ENCODE measurements around the gene OR10V1. TPM values are rescaled to one million over a fixed set of nuclear protein-coding genes. Genes with fewer than 3 reads are reported as not detected.

The OR10V1 gene
- total RNA-seq, 1 donor from 2014 or later = not detected

DNA sequence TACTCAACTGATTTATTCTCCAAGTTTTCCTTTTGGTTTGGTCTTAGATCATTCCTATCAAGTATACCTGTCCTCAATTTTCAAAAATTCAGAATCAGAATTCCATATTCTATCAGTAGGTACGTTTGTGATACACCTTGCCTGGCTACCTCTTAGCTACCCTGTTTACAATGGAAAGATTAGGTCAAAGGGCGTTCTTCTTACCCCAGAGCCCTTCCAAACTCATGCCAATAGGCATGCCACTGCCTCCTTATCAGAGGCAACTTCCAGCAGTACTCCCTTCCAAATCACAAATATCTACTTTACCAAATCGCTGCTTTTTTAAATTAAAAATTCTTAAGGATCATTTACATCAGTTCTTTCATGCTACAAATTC is 45.8 kb downstream of the OR10V1 start:
- Mint-ChIP-seq H3K4me1 (peaks cover 23% of the 10 kb centered on the region), H3K27ac (ENCODE audit: unreplicated experiment) (peak overlapping the region; percentile 43), H3K4me3 (peak overlapping the region; percentile 88), H3K36me3 (ENCODE audit: low read depth) (peaks cover 5% of the 10 kb centered on the region), H3K27me3 (ENCODE audit: low read depth) (no peaks in the 10 kb centered on the region), H3K9me3 (no peaks in the 10 kb centered on the region)
- TF ChIP-seq, protein P1, sequence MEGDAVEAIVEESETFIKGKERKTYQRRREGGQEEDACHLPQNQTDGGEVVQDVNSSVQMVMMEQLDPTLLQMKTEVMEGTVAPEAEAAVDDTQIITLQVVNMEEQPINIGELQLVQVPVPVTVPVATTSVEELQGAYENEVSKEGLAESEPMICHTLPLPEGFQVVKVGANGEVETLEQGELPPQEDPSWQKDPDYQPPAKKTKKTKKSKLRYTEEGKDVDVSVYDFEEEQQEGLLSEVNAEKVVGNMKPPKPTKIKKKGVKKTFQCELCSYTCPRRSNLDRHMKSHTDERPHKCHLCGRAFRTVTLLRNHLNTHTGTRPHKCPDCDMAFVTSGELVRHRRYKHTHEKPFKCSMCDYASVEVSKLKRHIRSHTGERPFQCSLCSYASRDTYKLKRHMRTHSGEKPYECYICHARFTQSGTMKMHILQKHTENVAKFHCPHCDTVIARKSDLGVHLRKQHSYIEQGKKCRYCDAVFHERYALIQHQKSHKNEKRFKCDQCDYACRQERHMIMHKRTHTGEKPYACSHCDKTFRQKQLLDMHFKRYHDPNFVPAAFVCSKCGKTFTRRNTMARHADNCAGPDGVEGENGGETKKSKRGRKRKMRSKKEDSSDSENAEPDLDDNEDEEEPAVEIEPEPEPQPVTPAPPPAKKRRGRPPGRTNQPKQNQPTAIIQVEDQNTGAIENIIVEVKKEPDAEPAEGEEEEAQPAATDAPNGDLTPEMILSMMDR (conservative IDR thresholded peaks at IDR 0.05) = no peak
- DNase-seq (ENCODE audit: low read depth, low spot score) = no peak

DNA sequence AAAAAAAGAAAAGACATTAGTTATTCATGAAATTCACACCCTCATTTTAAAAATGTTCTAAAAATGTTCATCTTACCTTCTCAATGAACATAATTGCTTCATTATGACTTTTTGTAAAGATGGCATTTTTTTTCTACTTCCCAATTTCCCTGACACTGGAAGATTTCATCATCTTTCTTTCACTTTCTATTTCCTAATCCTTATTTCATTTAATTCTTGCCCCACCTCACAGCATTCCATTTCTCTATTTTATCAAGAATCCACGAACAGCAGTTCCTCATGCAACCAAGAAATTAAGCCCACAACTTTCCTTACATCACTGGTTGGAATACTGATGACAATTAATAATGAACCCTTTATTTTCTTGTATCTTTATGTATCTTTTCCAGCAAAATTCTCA is 46.7 kb downstream of the OR10V1 start:
- H3K27me3 Mint-ChIP-seq (ENCODE audit: low read depth) = no peaks in the 10 kb centered on the region
- H3K36me3 Mint-ChIP-seq (ENCODE audit: low read depth) = peaks cover 5% of the 10 kb centered on the region
- peaks cover 23% of the 10 kb centered on the region for H3K4me1 Mint-ChIP-seq
- no peak for DNase-seq (ENCODE audit: low read depth, low spot score)
- TF ChIP-seq, protein P1 (conservative IDR thresholded peaks at IDR 0.05) = no peak
- no peak overlapping the region for H3K27ac Mint-ChIP-seq (ENCODE audit: unreplicated experiment)
- peak overlapping the region; percentile 88 for H3K4me3 Mint-ChIP-seq
- H3K9me3 Mint-ChIP-seq = no peaks in the 10 kb centered on the region

Other genes with a start within 250 kb of the OR10V1 start
- gene OR4D10, start 240.5 kb downstream of the OR10V1 start, total RNA-seq = not detected in 2 replicates
- gene OR4D11, start 210.3 kb downstream of the OR10V1 start, total RNA-seq = not detected in 2 replicates
- not detected in 2 replicates for gene OR4D9, start 202.3 kb downstream of the OR10V1 start, total RNA-seq
- 30.0 and 30.5 TPM in 2 replicates for gene OSBP, start 98.1 kb downstream of the OR10V1 start, total RNA-seq
- 35.4 and 36.6 TPM in 2 replicates for gene PATL1, start 44.8 kb downstream of the OR10V1 start, total RNA-seq
- gene STX3, start 41.5 kb upstream of the OR10V1 start, total RNA-seq = 6.5 and 7.0 TPM in 2 replicates
- gene MRPL16, start 96.9 kb upstream of the OR10V1 start, total RNA-seq = 44.4 and 45.6 TPM in 2 replicates
- gene CBLIF, start 131.7 kb upstream of the OR10V1 start, total RNA-seq = not detected in 2 replicates
- not detected in 2 replicates for gene TCN1, start 152.6 kb upstream of the OR10V1 start, total RNA-seq
- not detected in 2 replicates for gene OOSP3, start 164.9 kb upstream of the OR10V1 start, total RNA-seq
- gene OOSP1, start 224.6 kb upstream of the OR10V1 start, total RNA-seq = not detected in 2 replicates

All from neural crest cell (in vitro differentiated cells).